22Rv1 (cell line): ENCODE results near the gene EXOSC5.

Source experiments
- H3K27ac ChIP-seq: fragments of 450-650 bp; 2 replicates; pipeline ENCODE4 v1.5.1; 2017
- ZFX ChIP-seq: fragments of 450-650 bp; IDR thresholded peaks from 2 replicates; pipeline ENCODE4 v1.6.1; 2017; ENCODE audit warnings: antibody characterized with exemption, borderline replicate concordance
- TF ChIP-seq, protein P1 (sequence below): fragments of 450-650 bp; IDR thresholded peaks from 2 replicates; pipeline ENCODE4 v1.5.1; 2017; ENCODE audit warnings: mild to moderate bottlenecking

EXOSC5 gene

DNA sequence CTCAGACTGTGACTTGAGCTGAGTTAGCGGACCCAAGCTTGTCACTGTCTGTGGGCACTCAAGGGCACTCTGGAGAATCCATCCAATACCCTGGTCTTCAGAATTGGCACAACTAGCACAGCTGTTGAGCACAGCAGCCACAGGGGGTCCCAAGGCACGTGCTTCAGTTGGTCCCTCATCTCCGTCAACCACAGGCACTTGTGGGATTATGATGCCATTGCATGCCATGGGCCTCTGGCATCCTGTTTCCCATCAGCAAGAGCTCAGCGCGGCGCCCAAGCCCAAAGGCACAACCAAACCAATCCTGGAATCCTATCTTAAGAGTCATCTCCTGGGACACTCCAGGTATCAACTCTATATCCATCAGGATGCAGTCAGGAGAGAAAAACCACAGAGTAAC is 33.8 kb upstream of the EXOSC5 start:
- TF ChIP-seq, protein P1, sequence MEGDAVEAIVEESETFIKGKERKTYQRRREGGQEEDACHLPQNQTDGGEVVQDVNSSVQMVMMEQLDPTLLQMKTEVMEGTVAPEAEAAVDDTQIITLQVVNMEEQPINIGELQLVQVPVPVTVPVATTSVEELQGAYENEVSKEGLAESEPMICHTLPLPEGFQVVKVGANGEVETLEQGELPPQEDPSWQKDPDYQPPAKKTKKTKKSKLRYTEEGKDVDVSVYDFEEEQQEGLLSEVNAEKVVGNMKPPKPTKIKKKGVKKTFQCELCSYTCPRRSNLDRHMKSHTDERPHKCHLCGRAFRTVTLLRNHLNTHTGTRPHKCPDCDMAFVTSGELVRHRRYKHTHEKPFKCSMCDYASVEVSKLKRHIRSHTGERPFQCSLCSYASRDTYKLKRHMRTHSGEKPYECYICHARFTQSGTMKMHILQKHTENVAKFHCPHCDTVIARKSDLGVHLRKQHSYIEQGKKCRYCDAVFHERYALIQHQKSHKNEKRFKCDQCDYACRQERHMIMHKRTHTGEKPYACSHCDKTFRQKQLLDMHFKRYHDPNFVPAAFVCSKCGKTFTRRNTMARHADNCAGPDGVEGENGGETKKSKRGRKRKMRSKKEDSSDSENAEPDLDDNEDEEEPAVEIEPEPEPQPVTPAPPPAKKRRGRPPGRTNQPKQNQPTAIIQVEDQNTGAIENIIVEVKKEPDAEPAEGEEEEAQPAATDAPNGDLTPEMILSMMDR: no peak
- TF ChIP-seq ZFX: no peak
- H3K27ac ChIP-seq: no peak overlapping the region

DNA sequence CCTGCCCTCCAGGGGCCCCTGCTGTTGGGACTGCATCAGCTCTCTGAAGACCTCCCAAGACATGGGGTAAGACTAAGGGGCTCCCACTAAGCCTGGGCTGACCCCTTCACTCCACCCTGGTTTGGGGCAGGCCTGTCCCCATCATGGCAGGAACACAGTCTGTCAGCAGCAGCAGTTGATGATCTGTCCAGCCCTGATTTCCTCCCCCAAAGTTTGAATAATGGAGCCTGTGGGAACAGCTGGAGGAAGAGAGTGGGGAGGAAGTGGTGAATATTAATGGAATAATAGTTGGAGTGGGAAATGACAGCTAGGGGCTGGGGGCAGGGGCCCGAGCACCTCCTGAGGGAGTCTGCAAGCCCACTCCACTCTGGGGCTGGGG is 31.3 kb upstream of the EXOSC5 start:
- TF ChIP-seq, protein P1: no peak
- TF ChIP-seq ZFX: no peak
- H3K27ac ChIP-seq: no peak overlapping the region

DNA sequence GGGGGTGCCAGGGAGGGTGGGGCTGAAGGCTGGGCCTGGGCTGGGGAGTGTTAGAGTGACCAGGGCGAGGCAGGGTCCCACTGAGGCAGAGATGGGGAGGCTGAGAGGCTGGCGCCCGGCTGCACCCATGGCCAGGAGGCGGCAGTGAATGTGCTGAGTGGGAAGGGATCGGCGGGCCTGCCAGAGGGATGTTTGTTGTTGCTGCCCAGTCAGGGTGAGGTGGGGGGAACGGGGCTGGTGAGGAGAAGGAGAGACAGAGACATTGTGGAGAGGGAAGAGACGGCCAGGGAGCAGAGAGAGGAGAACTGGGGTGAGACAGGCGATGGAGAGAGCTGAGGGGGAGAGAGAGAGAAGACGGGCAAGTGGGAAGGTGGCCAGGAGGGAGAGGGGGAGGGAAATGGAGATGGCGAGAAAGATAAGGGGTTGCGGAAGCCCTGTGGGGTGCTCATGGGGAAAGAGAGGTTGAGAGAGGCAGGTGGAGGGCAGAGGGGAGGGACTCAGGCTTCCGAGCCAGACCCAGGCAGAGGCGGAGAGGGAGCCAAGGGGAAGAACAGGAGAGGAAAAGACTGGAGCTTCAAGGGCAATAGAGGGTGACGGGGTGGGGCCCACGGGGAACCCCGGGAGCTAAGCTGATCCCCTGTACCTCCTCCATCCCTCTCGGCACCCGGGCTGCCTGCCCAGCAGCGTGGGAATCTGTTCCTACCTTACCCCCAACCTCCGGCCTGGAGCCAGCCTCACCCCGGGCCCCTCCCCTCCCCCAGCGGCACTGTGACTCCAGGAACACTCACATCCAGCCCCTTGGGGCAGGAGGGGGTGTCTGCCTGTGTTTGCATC is 30.7 kb upstream of the EXOSC5 start:
- H3K27ac ChIP-seq: no peak overlapping the region
- TF ChIP-seq, protein P1: no peak
- no peak for TF ChIP-seq ZFX

DNA sequence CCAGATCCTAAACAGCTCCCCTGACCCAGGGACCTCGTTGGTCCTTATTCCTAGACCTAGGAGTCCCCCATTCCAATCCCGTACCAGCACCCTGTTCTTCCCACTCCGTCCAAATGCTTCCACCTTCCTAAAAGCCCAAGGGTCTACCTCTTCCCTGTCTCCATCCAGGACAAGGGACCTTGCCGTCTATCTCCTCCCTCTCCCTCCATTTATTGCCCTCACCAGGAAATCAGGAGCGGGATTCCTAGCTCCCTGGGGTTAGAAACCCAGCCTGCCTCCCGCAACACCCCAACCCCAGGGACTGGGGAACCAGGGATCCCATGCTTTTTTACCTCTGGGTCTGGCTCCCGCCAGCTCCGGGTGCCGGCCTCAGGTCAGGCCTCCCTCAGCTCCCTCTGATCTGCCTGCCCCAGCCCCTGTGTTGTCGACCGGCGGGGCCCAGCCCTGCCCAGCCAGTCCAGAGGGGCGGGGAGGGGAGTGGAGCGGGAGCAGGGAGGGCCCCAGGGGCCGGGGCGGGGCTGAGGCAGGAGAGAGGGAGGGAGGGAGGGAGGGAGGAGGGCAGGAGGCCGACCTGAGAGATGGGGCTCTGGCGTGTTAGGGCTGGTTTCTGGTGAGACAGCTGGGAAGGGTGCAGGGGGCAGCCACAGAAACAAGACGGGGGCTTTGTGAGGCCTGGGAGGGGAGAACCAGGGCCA is 29.9 kb upstream of the EXOSC5 start, which contains the start of gene B3GNT8:
Gene B3GNT8 (minus strand): TSS at position 423 of the 695 bp plus-strand sequence. CDS start 596 bp downstream, outside the sequence.
- no peak for TF ChIP-seq ZFX
- TF ChIP-seq, protein P1: no peak
- no peak within 1 kb of the TSS for H3K27ac ChIP-seq

DNA sequence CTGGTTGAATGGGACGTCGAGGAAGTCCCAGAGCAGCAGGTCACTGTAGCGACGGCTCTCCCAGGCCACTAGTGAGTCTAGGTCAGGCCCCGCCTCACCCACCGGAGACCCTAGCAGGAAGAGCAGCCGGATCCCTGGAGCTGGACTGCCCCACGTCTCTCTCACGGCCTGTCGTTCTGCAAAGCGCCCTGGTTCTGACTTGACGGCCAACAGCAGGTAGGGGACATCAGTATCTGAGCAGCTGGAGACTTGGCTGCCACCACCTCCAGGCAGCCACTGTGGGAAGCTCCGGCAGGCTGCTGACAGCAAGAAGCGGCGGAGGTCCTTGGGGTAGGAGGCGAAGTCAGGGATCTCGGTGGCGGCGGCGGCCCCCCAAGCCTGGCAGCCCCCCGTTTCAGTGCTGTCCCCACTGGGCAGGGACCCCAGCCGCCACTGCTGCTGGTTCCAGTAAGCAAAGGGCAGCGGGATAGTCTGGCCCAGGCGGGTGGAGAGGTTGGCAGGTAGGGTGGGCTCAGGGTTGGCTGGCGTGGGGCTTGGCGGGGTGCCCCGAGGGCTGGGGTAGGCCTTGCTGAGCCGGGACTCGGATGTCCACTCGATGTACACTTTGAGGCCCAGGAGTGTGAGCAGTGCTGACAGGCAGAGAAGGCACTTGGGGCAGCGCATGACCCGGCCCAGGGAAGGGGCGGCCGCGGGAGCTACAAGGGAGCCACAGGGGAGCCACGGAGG is 29.1 kb upstream of the EXOSC5 start:
- TF ChIP-seq, protein P1: no peak
- no peak for TF ChIP-seq ZFX
- H3K27ac ChIP-seq: no peak overlapping the region

DNA sequence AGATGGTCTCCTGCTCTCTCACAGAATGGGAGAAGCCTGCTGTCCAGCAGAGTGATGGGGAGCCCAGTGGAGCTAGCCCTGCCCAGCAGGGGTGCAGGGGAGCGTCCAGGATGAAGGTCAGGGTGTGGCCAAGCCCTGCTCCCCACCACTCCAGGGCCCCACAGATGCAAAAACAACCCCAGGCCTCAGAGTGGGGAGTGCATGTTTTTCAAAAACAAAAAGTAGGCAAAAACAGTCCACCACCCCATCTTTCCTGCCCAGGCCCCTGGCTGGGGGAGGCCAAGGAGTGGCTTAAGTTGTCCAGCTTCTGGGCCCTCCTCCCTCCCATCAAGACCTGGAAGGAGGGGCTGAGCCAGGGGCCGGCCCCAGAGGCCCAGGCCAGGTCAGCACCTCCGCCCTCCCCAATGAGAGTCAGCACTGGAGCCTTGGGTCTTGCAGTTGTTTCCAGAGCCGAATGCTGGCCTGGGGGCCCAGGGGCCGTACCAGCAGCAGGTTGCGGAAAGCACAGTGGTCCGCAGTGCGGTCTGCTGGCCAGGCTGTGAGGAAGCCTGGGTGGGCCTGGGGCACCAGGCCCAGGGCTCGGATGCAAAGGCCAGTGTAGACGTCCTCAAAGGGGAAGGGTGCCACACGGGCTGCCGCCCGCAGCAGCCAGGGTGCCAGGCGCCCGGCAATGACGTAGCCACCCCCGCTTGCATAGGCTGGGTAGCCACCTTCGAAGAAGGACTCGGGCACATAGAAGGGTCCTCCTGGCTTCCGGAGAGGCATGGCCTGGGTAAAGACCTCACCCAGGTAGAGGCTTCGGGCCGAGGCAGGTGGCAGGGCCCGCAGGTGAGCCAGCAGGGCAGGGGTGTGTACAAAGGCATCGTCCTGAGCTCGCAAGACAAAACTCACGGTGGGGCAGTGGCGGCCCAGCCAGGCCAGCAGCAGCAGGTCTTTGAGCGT is 28.3 kb upstream of the EXOSC5 start:
- H3K27ac ChIP-seq: no peak overlapping the region
- TF ChIP-seq, protein P1: no peak
- TF ChIP-seq ZFX: no peak
